GM18870 (cell line): ENCODE results near the gene METAP1.
"Not testable (repeated sequence)": the region's sequence is repeated elsewhere in the genome, so short reads cannot be mapped to it uniquely, and the experiment has no call there.

Experiments used
- ATAC-seq: cut with Tn5 transposase; IDR thresholded peaks from one replicate; pipeline ENCODE4 v1.9.1; 2021; ENCODE audit warnings: moderate library complexity; ENCODE audit not compliant: unreplicated experiment

METAP1 gene

GRCh38 chr4:98996765-98997068 is 1.2 kb downstream of the METAP1 start:
- no peak for ATAC-seq

DNA sequence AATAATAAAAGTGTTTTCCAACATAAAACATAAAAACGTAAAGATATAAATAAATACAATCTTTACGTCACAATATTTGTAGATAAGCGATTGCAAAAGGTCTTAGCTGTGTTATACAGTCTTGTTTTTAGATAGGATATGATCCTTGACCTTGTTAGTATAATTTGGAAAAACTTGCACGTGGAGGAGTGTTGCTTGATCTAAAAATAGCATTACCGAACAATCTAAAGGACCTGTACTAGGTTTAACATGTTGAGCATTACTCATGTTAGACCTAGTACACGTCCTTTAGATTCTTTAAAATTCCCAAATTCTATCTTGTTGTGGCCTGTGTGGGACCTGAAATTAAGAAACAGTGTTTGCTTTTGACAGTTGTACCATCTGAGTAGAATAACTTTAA is 1.6 kb downstream of the METAP1 start:
- no peak for ATAC-seq

DNA sequence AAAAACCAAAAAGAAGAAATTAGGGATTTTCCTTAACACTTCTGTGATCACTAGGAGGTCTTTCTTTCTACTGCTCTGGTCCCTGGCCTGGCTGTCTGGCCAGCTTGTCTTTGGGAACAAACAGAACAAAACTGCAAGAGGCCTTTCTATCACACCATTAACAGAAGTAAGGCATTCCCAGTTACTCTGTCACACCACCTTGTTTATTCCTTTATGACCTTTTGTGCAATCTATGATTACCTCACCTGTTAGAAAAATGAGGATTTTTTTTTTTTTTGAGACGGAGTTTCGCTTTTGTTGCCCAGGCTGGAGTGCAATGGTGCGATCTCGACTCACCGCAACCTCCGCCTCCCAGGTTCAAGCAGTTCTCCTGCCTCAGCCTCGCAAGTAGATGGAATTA is 3.0 kb downstream of the METAP1 start:
- ATAC-seq = no peak

DNA sequence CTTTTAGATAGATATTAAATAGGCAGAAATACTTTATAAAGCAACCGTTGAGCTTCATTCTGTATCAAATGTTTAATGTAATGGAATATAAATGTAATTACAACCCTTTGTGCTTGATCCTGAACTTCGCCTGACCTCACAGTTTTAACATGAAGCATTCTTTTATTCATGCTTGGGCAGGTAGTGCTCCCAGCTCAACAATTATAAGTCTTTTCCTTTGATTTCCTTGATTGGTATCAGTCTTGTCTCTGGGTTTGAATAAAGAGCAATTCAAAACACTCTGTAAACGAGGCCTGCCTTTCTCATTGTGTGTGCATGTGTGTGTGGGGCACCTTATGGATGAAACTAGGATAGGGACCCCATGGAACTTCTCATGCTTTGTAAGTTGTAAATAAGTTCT is 6.8 kb downstream of the METAP1 start:
- no peak for ATAC-seq

DNA sequence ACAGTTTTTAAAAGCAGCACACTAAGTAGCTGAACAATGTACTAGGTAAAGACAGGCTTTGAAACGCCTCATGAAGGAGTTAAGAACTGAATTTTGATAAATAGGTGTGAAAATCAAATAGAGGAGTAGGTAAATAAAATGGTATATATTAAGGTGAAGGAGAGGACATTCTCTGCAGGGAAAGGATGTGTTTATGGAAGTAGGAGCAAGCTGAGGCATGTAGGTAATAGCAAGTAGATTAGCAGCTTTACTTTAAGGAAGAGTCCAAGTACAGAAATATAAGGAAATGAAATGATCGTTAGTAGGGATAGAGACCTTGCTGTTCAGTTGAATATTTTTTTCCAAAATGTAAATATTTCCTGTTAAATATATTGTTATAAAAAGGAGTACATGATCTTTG is 12.5 kb downstream of the METAP1 start:
- ATAC-seq = no peak

- no peak for ATAC-seq
Measured at GRCh38 chr4:99011910-99012309, 16.4 kb downstream of the METAP1 start.

- ATAC-seq = no peak
Measured at GRCh38 chr4:99013402-99013843, 17.9 kb downstream of the METAP1 start.

DNA sequence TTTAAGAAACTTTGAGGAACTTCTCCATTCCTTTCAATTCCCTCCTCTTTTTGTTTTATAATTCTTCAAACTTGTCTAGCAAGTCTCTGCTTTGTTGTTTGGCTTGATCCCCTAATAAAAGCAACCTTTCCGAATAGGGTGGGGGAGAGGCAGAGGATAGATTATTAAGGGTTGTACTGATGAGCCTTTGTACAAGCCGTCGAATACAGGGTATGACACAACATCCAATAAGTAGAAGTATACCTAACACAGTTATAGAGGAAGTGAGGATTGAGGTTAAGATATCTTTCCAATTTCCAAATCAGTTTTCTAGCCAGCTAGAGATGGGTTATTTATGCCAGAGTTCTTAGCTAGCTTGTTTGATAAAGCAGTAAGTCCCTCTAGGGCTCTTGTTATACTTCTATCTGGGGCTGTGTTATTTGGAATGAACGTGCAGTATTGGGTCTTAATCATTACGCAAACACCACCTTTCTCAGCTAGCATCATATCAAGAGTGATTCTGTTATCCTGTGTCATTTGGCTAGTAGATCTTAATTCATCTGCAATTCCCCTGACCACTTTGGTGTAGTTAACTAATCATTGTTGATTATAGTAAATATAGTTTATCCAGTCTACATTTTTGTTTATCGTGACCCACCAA is 18.5 kb downstream of the METAP1 start:
- ATAC-seq = no peak

GRCh38 chr4:99021386-99021785 is 25.9 kb downstream of the METAP1 start:
- ATAC-seq = no peak

- ATAC-seq = no peak
Measured at GRCh38 chr4:99022566-99022965, 27.0 kb downstream of the METAP1 start.

DNA sequence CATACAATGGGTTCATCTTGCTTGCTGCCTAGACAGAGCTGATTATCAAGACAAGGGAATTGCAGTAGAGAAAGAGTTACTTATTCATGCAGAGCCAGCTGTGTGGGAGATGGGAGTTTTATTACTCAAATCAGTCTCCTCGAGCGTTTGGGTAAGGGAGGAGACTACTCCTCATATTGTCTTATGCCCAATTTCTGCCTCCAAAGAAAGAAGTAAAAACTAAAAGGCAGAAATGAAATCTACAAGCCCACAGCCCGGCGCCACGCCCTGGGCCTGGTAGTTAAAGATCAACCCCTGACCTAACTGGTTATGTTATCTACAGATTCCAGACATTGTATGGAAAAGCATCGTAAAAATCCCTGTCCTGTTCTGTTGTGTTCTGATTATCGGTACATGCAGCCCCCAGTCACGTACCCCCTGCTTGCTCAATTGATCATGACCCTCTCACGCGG is 28.3 kb downstream of the METAP1 start:
- not testable (repeated sequence) for ATAC-seq

- no peak for ATAC-seq
Measured at GRCh38 chr4:99024481-99025275, 29.2 kb downstream of the METAP1 start.

GRCh38 chr4:99025506-99025905 is 30.0 kb downstream of the METAP1 start:
- no peak for ATAC-seq

- no peak for ATAC-seq
Measured at GRCh38 chr4:99027304-99027703, 31.8 kb downstream of the METAP1 start.

DNA sequence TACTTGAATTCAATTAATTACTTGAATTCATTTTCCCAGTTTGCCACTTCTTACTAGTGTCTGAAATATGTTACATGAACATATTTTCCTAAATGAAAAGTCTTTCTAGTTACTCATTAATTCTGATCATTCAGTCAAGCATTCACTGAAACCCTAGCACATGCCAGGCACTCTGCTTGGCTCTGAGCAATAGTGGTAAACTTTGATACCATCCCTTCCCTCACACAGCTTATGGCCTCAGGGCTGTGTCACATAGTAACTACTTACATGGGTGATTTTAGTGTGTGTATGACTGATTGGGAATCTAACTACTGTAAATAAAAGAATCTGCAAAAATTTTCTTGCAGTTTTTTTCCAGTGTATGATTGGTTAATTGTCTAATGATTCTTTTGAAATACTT is 32.7 kb downstream of the METAP1 start:
- ATAC-seq = no peak

DNA sequence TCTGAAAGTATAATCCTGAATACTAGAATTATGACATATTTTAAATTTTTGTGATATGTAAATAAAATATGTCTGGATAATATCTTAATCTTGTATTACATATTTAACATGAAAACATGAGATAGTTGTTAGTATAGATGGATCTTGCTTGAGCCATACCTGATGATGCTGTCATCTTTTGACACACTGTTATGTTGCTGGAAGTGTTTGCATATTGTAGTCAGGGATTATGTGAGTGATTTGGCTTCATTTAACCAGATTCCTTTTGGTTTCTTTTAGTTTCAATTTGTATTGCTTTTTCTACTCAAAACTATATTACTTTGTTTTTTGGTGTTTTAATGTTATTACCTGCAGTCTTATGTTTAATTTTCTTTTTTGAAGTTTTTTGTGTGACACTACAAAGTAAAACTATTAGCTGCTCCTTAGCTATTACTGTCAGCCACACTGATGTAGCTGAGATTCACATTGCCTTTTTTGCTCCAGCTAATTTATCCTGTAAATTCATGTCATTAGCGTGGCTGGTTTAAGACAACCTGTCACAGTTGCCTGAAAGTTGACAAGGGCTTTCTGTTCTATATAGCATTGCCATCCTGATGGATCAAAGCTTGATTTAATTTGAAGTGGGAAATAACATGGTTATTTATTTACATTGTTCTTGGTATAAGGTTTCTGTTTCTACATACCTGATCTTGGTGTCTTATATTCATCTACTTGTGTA is 33.7 kb downstream of the METAP1 start:
- peak; percentile 58 for ATAC-seq

GRCh38 chr4:99029852-99030251 is 34.3 kb downstream of the METAP1 start:
- no peak for ATAC-seq

- ATAC-seq = no peak
Measured at GRCh38 chr4:99033956-99034355, 38.4 kb downstream of the METAP1 start.

- ATAC-seq = no peak
Measured at GRCh38 chr4:99038213-99038612, 42.7 kb downstream of the METAP1 start.

DNA sequence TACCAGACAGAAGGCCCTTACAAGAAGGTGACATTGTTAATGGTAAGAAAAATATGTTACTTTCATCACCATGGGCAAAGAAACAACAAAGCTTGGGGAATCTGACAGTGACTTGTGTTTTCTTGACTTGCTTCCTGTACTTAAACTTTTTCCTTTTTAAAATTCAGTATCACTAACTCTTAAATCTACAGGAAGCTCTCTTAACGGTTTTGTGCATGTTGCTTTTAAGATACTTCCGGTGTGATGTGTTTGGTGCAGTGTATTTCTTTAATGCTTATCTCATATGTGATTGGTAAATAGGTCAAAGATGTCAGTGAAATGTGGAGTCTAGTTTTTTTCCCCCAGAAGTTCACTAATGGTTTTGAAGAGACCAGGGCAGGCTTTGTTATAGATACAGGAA is 47.8 kb downstream of the METAP1 start:
- ATAC-seq = no peak

- no peak for ATAC-seq
Measured at GRCh38 chr4:99047710-99048109, 52.2 kb downstream of the METAP1 start.

DNA sequence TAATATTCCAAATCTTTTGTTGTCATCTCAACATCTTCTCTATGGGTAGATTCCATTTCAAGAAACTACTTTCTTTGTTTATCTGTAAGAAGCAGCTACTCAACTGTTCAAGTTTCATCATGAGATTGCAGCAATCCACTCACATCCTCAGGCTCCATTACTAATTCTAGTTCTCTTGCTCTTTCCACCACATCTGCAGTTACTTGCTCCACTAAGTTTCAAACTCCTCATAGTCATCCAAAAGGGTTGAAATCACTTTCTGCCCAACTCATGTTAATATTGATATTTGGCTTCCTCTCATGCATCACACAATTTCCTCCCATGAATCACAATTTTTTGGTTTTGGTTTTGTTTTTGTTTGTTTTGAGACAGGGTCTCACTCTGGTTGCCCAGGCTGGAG is 57.4 kb downstream of the METAP1 start:
- no peak for ATAC-seq
